GM12801 (cell line): Measurements from ENCODE around the gene ADGRV1.

ENCODE experiments used
- CTCF ChIP-seq: IDR thresholded peaks from one replicate; pipeline ENCODE4 v1.5.1; 2011; ENCODE audit warnings: control low read depth; ENCODE audit not compliant: insufficient read length; ENCODE audit errors: extremely low read depth

ADGRV1 gene

DNA sequence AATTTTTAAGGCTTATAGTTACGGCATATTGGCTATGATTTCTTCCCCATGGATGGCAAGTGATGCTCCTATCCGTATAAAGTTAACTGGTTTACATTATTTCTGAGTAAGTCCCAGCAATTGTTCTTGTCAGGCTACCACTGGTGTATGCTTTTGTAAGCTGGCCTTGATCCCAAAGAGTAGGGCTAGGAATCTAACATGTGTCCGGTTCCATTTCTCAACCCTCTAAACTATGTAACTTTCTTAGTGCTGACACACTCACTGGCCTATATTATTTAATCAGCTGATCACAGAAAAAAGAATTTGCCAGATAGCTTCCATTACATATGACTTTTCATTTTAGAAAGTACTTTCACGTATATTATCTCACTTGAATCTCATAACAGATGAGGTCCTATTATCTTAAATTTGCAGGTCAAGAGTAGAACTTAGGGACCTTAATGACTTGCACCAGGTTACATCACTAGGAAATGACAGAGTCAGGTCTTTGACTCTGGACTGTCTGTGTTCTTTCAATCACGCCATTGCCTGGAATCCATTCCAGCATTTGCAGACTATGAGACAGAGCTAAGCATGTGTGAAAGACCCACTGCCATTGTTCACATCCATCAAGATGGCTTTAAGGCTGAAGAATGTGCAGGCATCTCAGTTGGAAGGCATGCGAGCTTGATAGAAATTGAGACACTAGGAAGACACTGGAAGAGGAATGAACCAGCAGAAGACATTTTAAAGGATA, 461.6 kb downstream of the ADGRV1 start:
- no peak for TF ChIP-seq CTCF

DNA sequence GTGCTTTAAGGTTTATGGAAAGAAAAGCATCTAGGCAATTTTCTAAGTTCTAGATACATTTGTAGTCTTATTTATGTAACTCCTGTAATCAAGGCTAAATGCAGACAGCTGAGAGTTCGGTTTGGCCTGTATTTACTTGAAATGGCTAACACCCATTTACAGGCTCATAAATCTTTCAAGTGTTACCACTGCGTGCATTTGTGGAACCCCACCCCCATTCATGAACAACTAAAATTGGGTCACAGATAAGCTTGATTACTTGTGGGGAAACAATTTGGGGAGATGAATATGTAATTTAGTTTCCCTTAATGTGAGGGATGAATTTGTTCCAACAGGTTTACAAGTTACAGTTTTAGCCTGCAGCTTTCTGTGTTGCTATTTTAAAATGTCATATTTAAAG, 463.9 kb downstream of the ADGRV1 start:
- TF ChIP-seq CTCF, result no peak

DNA sequence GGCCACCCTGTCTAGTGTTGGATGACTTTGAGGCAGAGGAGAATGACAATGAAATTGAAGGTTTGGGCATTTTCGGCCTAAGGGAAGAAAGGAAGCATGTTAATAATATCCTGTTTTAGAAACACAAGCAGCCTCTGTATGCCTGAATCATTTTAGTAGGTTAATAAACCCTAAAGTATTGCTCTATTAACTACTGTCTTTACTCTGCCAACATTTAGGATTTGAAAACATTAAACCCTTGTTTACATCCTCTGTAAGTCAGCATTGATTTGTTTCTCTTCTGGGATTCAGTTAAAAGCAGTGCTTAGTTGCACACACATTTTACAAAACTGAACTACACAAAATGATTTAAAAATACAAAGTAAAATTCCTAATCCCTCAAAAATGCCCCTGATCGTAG, 465.6 kb downstream of the ADGRV1 start:
- TF ChIP-seq CTCF, result no peak

- TF ChIP-seq CTCF, result no peak
These were observed 466.1 kb downstream of the ADGRV1 start for GRCh38 chr5:91024727-91025126.

GRCh38 chr5:91025449-91025848, 466.9 kb downstream of the ADGRV1 start:
- TF ChIP-seq CTCF, result no peak

- TF ChIP-seq CTCF, result no peak
These were observed 467.4 kb downstream of the ADGRV1 start for GRCh38 chr5:91025956-91026355.

GRCh38 chr5:91026466-91026865, 467.9 kb downstream of the ADGRV1 start:
- TF ChIP-seq CTCF, result no peak
